OCI-LY7 (cell line): ENCODE results near the gene LDLRAD4.

Experiments
- EZH2phosphoT487 ChIP-seq: fragments of 200-600 bp; sonication (generic); IDR thresholded peaks from 2 replicates; pipeline ENCODE4 v1.6.1; 2018; ENCODE audit warnings: low read depth, borderline replicate concordance, mild to moderate bottlenecking, mixed run types, antibody characterized with exemption, low read length, moderate library complexity, mixed read lengths
- TF ChIP-seq, protein P1 (sequence below): fragments of 200-600 bp; sonication (generic); conservative IDR thresholded peaks from 2 replicates; pipeline ENCODE4 v1.5.1; 2014; ENCODE audit warnings: mild to moderate bottlenecking, antibody characterized with exemption, low read length, moderate library complexity, mixed read lengths

DNA sequence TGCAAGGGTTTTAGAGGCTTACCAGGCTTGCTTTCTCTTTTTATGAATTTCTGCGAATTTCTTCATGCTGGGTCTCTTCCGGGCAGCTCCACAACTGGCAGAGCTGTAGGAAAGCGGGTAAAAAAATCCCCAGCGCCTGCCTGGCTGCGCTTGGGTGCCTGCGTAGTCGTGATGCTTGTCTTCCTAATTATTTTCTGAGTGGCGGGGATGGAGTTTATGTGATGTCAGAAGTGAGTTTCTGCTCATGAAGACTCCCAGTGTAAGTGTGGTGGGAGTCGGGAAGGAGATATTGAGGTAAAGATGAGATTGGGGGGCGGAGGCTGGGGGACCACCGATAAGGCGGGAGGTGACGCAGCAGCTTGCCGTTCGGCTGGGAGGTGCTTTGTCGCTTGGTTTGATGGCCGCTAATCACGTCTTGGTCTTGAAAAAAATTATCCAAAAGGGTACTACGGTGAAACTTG is 229.8 kb downstream of the LDLRAD4 start:
- TF ChIP-seq, protein P1, sequence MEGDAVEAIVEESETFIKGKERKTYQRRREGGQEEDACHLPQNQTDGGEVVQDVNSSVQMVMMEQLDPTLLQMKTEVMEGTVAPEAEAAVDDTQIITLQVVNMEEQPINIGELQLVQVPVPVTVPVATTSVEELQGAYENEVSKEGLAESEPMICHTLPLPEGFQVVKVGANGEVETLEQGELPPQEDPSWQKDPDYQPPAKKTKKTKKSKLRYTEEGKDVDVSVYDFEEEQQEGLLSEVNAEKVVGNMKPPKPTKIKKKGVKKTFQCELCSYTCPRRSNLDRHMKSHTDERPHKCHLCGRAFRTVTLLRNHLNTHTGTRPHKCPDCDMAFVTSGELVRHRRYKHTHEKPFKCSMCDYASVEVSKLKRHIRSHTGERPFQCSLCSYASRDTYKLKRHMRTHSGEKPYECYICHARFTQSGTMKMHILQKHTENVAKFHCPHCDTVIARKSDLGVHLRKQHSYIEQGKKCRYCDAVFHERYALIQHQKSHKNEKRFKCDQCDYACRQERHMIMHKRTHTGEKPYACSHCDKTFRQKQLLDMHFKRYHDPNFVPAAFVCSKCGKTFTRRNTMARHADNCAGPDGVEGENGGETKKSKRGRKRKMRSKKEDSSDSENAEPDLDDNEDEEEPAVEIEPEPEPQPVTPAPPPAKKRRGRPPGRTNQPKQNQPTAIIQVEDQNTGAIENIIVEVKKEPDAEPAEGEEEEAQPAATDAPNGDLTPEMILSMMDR: no peak
- TF ChIP-seq EZH2phosphoT487: no peak
